Duodenal mucosa (tissue), 2 donors: ENCODE measurements around the gene ELP4.

ENCODE experiments used
- H3K27ac ChIP-seq: one replicate; pipeline ENCODE4 v1.7.0; 2013; ENCODE audit warnings: low read depth, low read length
- H3K27me3 ChIP-seq, 2 donors: one replicate each; pipeline ENCODE4 v1.7.0; 2013; ENCODE audit warnings: low read length in 2 of 2, control low read depth in 1 of 2; ENCODE audit not compliant: insufficient read depth in 2 of 2, control insufficient read depth in 1 of 2
- H3K36me3 ChIP-seq, 2 donors: one replicate each; pipeline ENCODE4 v1.7.0; 2013; ENCODE audit warnings: low read length in 2 of 2, control low read depth in 1 of 2; ENCODE audit not compliant: insufficient read depth in 2 of 2, control insufficient read depth in 1 of 2
- H3K4me1 ChIP-seq, 2 donors: one replicate each; pipeline ENCODE4 v1.7.0; 2013; ENCODE audit warnings: low read length in 2 of 2, control low read depth in 1 of 2; ENCODE audit not compliant: insufficient read depth in 2 of 2, control insufficient read depth in 1 of 2
- H3K4me3 ChIP-seq, 2 donors: one replicate each; pipeline ENCODE4 v1.7.0; 2013; ENCODE audit warnings: low read length in 2 of 2, low read depth in 1 of 2
- H3K9ac ChIP-seq, 2 donors: one replicate each; pipeline ENCODE4 v1.7.0; 2013; ENCODE audit warnings: low read length in 2 of 2, low read depth in 1 of 2
- H3K9me3 ChIP-seq, 2 donors: one replicate each; pipeline ENCODE4 v1.7.0; 2013; ENCODE audit warnings: low read length in 2 of 2, control low read depth in 1 of 2; ENCODE audit not compliant: control insufficient read depth in 1 of 2

The ELP4 gene

DNA sequence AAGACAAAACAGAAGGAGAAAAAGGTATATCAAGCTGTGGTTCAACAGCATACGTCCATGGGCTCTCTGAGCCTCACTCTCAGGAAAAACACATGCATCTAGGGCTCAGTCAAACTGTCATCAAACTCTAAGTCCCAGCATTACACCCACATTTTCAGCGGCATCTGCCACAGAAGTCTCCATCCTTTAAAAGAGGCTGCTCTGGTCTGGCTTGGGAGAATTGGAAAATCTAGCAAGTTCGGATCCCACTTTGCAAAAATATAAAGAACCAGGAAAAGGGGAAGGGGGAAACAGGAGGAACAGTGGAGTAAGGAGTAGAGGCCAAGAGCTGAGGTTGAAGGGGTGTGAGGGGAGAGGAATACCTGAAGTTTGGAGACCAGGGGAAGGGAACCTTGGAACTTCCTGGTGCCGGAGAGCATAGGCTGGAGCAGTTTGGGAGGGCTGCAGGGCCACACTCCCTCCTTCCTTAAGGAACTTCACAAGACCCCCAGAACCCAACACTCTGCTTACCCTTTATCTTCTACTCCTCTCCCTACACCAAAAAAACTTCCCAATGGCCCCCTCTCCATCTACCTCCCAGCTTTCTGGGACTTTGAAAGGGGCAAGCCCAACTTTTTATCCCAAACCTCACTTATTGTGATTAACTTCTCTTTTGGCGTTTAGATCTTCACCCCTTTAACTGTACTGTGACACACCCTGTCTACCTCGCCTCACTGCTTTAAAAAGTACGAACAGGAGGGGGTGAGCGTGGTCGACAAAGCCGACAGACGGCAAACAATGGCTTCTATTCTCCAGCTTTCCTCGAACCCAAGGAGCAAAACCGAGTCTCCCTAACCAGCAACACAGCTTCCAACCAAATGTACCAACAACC, 297.6 kb downstream of the ELP4 start:
- Histone ChIP-seq H3K27ac (no peak overlapping the region), H3K27me3 (peaks cover 91% of the 10 kb centered on the region in 2 donors), H3K4me3 (no peak overlapping the region), H3K36me3 (no peaks in the 10 kb centered on the region), H3K9me3 (no peaks in the 10 kb centered on the region), H3K4me1 (peaks cover 27 to 33% of the 10 kb centered on the region in 2 donors), H3K9ac (no peak overlapping the region)

DNA sequence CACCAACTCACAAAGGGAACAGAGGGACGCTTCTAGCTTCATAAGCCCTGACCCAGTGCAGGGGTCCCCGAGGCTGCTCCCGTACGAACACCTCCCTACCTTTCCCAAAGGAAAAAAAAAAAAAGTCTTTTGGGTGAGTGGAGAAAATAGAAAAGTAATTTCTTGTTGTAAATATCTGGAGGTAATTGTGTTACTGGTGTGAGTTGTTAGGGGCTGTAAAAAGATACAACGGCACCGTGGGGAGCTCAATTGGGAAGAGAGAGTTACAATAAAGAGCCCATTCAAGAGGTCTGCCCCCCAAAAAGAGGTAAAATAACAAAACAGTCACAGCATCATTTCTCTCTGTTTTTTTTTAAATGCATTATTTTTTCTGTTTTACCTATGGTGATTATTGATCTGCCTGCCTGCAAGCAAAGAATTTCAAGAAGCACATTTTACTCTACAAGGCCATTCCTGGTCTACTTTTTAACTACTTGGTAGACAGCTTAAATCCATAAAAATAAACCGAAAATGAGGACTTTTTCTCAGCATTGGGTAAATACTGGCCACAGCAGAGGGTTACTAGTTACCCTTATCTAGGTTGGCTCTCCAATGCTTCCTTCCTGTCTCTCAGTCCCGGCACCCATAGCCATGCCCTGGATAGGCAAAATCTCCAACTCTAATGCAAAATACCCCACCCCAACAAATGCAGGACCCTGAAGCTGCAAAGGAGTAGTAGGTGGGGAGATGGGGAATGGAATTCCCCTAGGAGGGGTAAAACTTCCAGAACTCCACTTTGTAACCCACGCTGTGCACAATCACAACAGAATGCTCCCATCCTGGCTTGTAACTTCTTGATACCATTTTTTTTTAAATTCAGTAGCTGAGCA, 298.5 kb downstream of the ELP4 start:
- Histone ChIP-seq H3K36me3 (no peaks in the 10 kb centered on the region), H3K9me3 (no peaks in the 10 kb centered on the region), H3K27me3 (peaks cover 92 to 93% of the 10 kb centered on the region in 2 donors), H3K9ac (no peak overlapping the region), H3K4me3 (no peak overlapping the region), H3K4me1 (peaks cover 35 to 42% of the 10 kb centered on the region in 2 donors), H3K27ac (no peak overlapping the region)

DNA sequence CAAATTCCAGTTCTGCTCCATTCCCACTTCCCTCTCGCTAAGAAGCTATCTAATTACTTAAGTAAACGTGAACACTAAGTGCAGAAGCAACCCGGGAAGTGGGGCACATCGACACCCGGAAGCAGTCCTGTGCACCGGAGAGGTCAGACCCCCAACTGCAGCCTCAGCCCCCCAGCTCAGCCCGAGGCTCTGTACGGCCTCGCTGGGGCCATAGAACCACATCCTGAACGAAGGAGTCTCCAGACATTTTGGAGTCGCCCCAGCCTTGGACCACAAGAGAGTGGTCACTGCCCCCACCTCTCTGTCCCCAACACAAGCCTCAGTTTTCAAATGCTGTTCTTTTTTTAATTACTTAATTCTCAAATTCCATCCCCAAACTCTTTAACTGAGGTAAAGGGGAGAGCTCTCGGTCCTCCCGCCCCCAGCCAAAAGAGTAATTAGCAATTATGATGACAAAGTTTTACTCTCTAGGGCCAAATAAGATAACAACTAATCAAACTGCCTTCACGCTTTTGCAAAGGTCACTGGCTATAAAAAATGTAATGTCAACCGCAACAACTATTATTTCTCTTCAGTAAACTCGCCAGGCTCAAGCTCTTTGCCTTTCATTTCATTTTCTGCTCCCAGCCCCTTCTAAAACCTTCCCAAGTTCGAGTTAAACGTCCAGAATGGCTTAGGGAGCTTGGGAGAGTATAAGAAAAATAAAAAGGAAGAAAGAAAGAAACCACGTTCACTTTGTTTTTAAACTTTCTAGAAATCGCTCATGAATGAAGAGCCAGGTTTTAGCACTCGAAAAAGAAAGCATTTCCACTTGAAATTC, 299.4 kb downstream of the ELP4 start:
- Histone ChIP-seq H3K27me3 (peaks cover 91 to 92% of the 10 kb centered on the region in 2 donors), H3K9me3 (no peaks in the 10 kb centered on the region), H3K9ac (no peak overlapping the region), H3K4me1 (peaks cover 37 to 47% of the 10 kb centered on the region in 2 donors), H3K4me3 (peak overlapping the region in 1 of 2 donors; percentile 57), H3K36me3 (no peaks in the 10 kb centered on the region), H3K27ac (no peak overlapping the region)

DNA sequence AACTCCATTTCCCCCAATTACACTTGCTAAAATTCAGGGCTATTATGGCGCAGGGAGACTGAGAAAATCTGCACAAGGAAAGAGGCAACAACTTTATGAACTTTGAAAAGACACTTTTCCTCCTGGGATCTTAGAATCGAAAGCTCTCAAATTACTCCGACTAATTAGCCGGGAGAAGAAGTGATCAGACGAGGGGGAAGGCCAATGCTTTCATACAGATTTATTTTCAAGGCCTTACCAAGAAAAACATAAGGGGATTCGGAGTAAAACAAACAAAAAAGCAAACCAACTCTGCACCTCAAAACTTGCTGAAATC, 299.9 kb downstream of the ELP4 start:
- no peak overlapping the region for H3K9ac ChIP-seq
- H3K4me3 ChIP-seq = peak overlapping the region; percentile 41 to 57
- H3K9me3 ChIP-seq = no peaks in the 10 kb centered on the region
- H3K4me1 ChIP-seq = peaks cover 31 to 42% of the 10 kb centered on the region in 2 donors
- H3K27me3 ChIP-seq = peaks cover 91 to 92% of the 10 kb centered on the region in 2 donors
- H3K36me3 ChIP-seq = no peaks in the 10 kb centered on the region
- no peak overlapping the region for H3K27ac ChIP-seq

DNA sequence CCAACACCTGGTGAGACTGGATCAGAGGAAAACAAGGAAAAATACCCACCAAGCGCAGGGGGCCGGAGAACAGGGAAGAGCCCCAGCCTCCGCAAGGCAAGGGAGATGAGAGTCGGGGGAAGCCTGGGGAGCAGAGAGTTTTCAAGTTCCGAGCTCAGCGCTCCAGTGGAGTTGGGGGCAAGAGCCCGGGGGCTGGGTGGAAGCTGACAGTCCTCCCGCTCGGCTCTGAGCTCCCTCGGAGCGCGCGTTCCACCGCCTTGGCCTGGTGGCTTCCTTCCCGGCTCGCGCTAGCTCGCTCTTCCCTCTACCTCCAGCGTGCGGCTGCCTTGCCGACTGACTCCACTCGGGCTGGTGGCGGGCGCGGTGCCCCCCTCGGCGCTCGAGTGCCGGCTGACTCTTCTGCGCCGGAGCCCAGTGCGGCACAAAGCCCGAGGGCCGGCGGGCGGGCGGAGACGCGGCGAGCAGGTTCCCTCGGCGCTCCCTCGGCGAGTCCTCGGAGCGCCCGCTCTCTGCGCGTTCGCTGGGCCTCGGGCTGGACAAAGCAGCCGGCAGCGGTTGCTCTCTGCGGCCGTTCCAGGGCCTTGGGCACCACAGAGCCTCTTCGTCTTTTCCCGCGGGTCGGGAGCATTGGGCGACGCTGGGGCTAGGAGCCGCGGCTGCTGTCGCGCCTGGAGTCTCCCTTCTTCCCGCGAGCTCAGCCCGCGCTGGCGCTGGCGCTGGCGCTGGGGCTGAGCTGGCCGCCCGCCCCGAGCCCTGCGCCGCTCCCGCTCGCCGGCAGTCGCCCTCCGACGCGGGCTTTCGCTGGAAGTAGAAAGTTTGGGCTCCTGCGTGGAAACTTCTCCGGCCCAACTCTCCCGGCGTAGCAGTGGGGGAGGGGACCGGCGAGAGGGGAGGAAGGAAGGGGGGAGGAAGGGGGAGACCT, 300.6 kb downstream of the ELP4 start:
- Histone ChIP-seq H3K27ac (no peak overlapping the region), H3K4me1 (peaks cover 29 to 39% of the 10 kb centered on the region in 2 donors), H3K27me3 (peaks cover 91 to 92% of the 10 kb centered on the region in 2 donors), H3K9me3 (no peaks in the 10 kb centered on the region), H3K9ac (no peak overlapping the region), H3K4me3 (peak overlapping the region; percentile 41 to 57), H3K36me3 (no peaks in the 10 kb centered on the region)

DNA sequence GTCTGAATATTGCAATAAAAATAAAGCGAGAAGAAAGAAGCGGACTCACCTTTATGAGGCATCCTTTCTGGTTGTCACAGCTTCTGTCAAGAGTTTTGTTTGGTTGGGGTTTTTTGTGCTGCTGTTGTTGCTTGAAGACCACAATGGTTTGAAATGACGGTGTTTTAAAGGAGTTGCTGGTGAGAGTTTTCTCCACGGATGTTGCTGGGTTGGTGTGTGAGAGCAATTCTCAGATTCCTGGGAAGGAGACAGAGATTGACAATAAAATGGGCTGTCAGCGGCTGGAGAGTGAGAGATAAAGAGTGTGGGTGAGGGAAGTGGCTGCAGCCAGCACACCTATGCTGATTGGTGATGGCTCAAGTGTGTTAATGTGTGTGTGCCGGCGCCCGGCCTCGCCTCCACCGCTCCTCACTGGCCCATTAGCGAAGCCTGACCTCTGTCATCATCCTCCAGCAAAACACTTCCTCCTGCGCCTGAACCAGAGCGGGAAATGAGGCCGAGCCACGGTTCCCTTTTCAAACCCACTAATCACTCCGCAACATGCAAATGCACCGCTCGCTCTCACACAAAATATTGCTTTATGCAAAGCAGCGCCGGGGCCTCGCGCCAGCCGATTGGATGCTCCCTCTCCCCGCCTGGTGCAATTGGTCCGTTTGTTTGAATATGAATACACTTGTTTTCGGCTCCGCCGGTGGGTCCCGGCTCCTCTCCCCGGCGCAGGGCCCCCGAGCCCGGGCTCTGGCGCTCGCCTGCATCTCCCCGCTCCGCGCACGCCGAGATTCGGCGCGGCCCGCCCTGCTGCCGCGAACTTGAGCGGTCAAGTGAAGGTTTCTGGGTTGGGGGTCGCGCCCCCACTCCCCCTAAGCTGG, 301.4 kb downstream of the ELP4 start, which contains the start of gene PAX6:
Gene PAX6 (minus strand): TSS at position 544 of the 869 bp plus-strand sequence. CDS start 4,911 bp downstream, outside the sequence.
- Histone ChIP-seq H3K27ac (no peak within 1 kb of the TSS), H3K36me3 (no peaks in the 10 kb centered on the region), H3K9ac (no peak within 1 kb of the TSS), H3K9me3 (no peaks in the 10 kb centered on the region), H3K4me3 (peak within 1 kb of the TSS; percentile 52 to 57), H3K27me3 (peaks cover 92 to 93% of the 10 kb centered on the region in 2 donors), H3K4me1 (peaks cover 37 to 42% of the 10 kb centered on the region in 2 donors)

DNA sequence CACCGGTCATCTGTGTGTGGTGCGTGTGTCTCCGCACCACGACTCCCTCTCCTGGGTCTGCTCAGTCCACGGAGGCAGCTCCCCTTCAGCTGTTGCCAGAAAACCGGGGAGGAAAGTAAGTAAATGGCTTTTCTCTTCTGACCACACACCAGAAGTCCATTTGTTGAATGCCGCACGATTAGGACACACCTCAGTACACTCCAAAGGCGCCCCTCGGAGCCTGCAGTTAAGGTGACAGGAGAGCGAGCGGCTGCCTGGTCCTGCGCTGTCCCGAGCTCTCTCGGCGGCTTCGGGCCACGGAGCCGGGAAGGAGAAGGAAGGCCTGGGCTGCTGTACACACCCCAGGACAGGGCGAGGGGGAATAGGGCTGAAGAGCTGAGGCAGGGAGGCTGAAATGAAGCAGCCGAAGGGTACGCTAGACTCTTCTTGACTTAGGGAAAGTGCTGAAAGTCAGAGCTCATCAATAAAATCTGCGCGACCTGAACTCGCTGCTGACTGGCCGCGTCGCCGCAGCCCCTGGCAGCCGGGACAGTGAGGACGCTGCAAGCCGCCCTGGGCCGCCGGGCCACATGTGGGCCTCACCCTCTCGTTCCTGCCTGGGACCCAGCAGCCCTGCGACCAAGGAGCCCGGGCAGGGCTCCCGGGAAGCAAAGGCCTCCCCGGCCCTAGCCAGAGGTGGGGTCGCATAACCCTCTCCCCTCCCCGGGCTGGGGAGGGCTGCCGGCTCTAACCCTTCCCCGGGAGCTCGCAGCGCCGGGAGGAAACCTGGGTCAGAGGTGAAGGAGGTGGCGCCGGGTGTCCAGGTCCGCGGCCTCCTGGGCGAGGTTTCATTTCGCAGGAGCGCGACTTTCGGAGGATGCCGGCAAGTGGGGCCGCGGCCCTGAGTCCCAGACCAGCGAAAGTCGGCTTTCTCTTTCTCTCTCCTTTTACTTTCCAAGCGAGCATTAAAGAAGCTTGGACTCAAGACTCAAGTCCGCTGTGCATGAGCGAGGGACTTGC, 303.1 kb downstream of the ELP4 start:
- H3K27ac ChIP-seq = no peak overlapping the region
- H3K9ac ChIP-seq = no peak overlapping the region
- peak overlapping the region; percentile 52 to 61 for H3K4me3 ChIP-seq
- H3K9me3 ChIP-seq = no peaks in the 10 kb centered on the region
- peaks cover 49 to 52% of the 10 kb centered on the region in 2 donors for H3K4me1 ChIP-seq
- no peaks in the 10 kb centered on the region for H3K36me3 ChIP-seq
- H3K27me3 ChIP-seq = peaks cover 91 to 92% of the 10 kb centered on the region in 2 donors
